Measurements from ENCODE around the gene HPSE2. TPM values are rescaled to one million over a fixed set of nuclear protein-coding genes. Genes with fewer than 3 reads are reported as not detected.

Gene HPSE2
- total and polyA plus RNA-seq, 7 donors, result under 0.01 to 11.8 (median 4.8) TPM

- no peaks in the 10 kb centered on the region for H3K27me3 ChIP-seq
- WGBS, 2 donors, result 81 to 83% methylated on average over 5 of the region's 5 CpGs
- no peak overlapping the region for H3K4me3 ChIP-seq
- intact Hi-C loops (cut with DNase I), result loop anchor here (2.0 kb wide), 1 partner anchor 702 kb away; no protein-coding TSS in a partner anchor
- TF ChIP-seq CTCF (IDR thresholded peaks at IDR 0.05) (no peak), POLR2A (IDR thresholded peaks at IDR 0.05) (no peak), EP300 (IDR thresholded peaks at IDR 0.05) (no peak), POLR2AphosphoS5 (IDR thresholded peaks at IDR 0.05) (no peak)
- no peaks in the 10 kb centered on the region for H3K36me3 ChIP-seq
- H3K27ac ChIP-seq, result no peak overlapping the region
- H3K4me1 ChIP-seq, result peaks cover 0 to 32% (median 15%) of the 10 kb centered on the region in 4 donors
- no peak for DNase-seq
- H3K9me3 ChIP-seq, result no peaks in the 10 kb centered on the region
Observed at GRCh38 chr10:98470850-98471249, 764.8 kb downstream of the HPSE2 start.

DNA sequence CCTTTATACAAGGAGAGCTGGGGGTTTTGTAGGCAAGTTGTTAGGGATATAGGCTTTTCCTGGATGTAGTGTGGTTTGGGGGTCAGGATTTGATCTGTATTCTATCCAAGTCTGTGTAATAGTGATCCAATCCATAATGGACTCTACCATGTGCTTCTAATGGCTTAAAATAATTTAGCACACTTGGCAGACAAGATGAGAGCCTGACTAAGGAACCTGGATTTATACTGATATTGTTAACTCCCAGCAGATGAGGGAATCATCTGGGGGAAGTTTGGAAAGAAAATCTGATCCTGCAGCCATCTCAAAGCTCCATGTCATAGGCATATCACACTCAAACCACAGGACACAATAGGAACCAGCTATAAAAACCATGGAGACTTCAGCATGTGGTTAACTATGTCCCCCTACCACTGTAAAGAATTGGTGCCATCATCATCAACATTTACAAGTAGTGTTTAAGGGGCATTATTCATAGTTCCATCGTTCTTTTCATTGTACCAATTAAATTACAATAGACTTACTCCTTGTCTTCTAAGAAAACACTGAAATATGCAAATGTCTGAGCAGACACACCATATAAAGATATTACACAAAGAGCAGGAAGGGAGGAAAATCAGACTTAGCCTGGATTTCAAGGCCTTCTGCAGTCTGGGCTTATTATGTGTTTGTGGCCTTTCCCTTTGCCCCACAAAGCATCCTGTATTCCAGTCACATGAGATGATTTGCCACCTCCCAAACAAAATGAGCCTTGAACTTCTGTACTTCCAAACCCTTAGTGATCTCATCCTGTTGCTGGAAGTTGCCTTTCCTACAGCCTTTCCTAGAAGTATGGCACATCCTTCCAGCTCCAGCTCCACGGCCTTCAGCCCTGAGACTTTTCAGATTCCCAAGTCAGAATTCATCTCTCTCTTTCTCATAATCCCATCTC is 766.4 kb downstream of the HPSE2 start:
- H3K36me3 ChIP-seq, result no peaks in the 10 kb centered on the region
- no peak overlapping the region for H3K4me3 ChIP-seq
- H3K9me3 ChIP-seq, result no peaks in the 10 kb centered on the region
- WGBS, 2 donors, result 75 to 82% methylated on average over 2 of the region's 2 CpGs
- no peaks in the 10 kb centered on the region for H3K27me3 ChIP-seq
- DNase-seq, result no peak
- intact Hi-C loops (cut with DNase I), result loop anchor here (2.0 to 10.0 kb wide), 3 partner anchors 193 to 778 kb away; no protein-coding TSS in a partner anchor
- H3K27ac ChIP-seq, result no peak overlapping the region
- TF ChIP-seq EP300 (IDR thresholded peaks at IDR 0.05) (no peak), POLR2A (IDR thresholded peaks at IDR 0.05) (no peak), CTCF (IDR thresholded peaks at IDR 0.05) (no peak), POLR2AphosphoS5 (IDR thresholded peaks at IDR 0.05) (no peak)
- peaks cover 0 to 26% (median 12%) of the 10 kb centered on the region in 4 donors for H3K4me1 ChIP-seq

DNA sequence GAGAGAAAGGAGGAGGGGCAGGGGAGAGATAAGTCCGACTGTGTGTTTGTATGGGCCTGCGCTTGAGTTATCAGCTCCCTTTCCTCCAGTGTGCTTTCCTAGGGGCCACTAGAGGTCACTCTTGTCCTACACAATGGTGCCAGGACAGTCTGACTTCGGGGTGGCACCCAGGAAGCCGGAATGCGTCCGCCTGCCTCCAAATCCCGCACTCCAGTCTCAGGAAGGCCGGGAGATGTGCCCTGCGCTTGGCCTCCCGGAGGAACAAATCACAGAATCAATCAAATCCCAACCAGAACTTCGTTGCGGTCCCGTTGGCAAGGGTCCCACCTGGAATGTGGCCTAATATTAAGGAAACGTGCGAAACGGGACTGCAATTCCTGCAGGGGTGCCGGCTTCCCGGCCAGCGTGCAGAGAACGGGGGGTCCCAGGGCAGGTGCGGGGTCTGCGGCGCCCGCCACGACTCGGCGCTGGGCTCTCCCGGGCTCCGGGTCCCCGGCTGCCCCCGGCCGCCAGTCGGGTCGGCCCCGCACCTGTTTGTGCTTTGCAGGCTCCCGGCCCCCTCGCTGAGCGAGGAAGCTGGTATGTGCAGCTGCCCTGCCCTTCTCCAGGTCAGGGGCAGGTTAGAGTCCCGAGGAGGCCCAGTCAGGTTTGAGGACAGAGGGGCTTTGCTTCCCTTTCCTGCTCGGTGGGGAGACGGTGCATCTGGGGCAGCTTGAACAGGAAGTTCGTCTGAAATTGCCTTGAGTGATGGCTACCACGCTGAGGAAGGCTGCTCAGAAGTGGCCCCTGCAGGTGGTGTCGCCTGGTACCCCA is 767.9 kb downstream of the HPSE2 start:
- H3K27ac ChIP-seq, result peak overlapping the region in 3 of 4 donors; percentile 36 to 51 (median 48)
- DNase-seq, result peak; percentile 89
- intact Hi-C loops (cut with DNase I), result loop anchor here (2.0 to 10.0 kb wide), 3 partner anchors 195 to 779 kb away; no protein-coding TSS in a partner anchor
- no peaks in the 10 kb centered on the region for H3K9me3 ChIP-seq
- 2 to 4% methylated on average over 44 of the region's 44 CpGs for WGBS, 2 donors
- TF ChIP-seq CTCF (IDR thresholded peaks at IDR 0.05), result peak; percentile 69 to 85 (median 82)
- no peak for TF ChIP-seq POLR2A (IDR thresholded peaks at IDR 0.05)
- peak in 2 of 4 donors; percentile 20 to 28 for TF ChIP-seq POLR2AphosphoS5 (IDR thresholded peaks at IDR 0.05)
- TF ChIP-seq EP300 (IDR thresholded peaks at IDR 0.05), result no peak
- peaks cover 0 to 23% (median 12%) of the 10 kb centered on the region in 4 donors for H3K4me1 ChIP-seq
- peak overlapping the region; percentile 41 to 58 (median 47) for H3K4me3 ChIP-seq
- H3K36me3 ChIP-seq, result no peaks in the 10 kb centered on the region
- no peaks in the 10 kb centered on the region for H3K27me3 ChIP-seq

GRCh38 chr10:98466861-98467505 is 768.7 kb downstream of the HPSE2 start:
- 57 to 76% methylated on average over 15 of the region's 15 CpGs for WGBS, 2 donors
- Histone ChIP-seq H3K27me3 (no peaks in the 10 kb centered on the region), H3K4me3 (peak overlapping the region in 1 of 4 donors; percentile 58), H3K9me3 (no peaks in the 10 kb centered on the region), H3K27ac (no peak overlapping the region), H3K36me3 (no peaks in the 10 kb centered on the region), H3K4me1 (peaks cover 0 to 19% (median 12%) of the 10 kb centered on the region in 4 donors)
- TF ChIP-seq POLR2AphosphoS5 (IDR thresholded peaks at IDR 0.05) (no peak), EP300 (IDR thresholded peaks at IDR 0.05) (no peak), CTCF (IDR thresholded peaks at IDR 0.05) (no peak), POLR2A (IDR thresholded peaks at IDR 0.05) (no peak)
- DNase-seq, result no peak
- intact Hi-C loops (cut with DNase I), result loop anchor here (5.0 to 10.0 kb wide), 2 partner anchors 195 to 578 kb away; no protein-coding TSS in a partner anchor

All from sigmoid colon (tissue), 7 donors.